GM18498 (cell line): Measurements from ENCODE around the gene KLHDC9.
"Not testable (repeated sequence)": the region's sequence is repeated elsewhere in the genome, so short reads cannot be mapped to it uniquely, and the experiment has no call there.

Source experiments
- ATAC-seq: cut with Tn5 transposase; IDR thresholded peaks from one replicate; pipeline ENCODE4 v1.9.1; 2021; ENCODE audit warnings: mild to moderate bottlenecking, moderate library complexity; ENCODE audit not compliant: unreplicated experiment

Gene KLHDC9

GRCh38 chr1:161095230-161095629 lies 2.9 kb upstream of the KLHDC9 start:
- ATAC-seq: no peak

GRCh38 chr1:161096015-161096414 lies 2.1 kb upstream of the KLHDC9 start:
- ATAC-seq: no peak

GRCh38 chr1:161096530-161096929 lies 1.6 kb upstream of the KLHDC9 start:
- no peak for ATAC-seq

GRCh38 chr1:161099090-161099802 lies 1.1 kb downstream of the KLHDC9 start:
- ATAC-seq: no peak

GRCh38 chr1:161100556-161100955 lies 2.4 kb downstream of the KLHDC9 start:
- ATAC-seq: no peak

GRCh38 chr1:161106431-161106830 lies 8.3 kb downstream of the KLHDC9 start:
- no peak for ATAC-seq

- no peak for ATAC-seq
These were observed 13.0 kb downstream of the KLHDC9 start for GRCh38 chr1:161111117-161111516.

GRCh38 chr1:161111527-161111926 lies 13.4 kb downstream of the KLHDC9 start:
- ATAC-seq: no peak

- ATAC-seq: no peak
These were observed 15.8 kb downstream of the KLHDC9 start for GRCh38 chr1:161113915-161114314.

- no peak for ATAC-seq
These were observed 16.4 kb downstream of the KLHDC9 start for GRCh38 chr1:161114556-161114955.

- ATAC-seq: no peak
These were observed 17.1 kb downstream of the KLHDC9 start for GRCh38 chr1:161115132-161115711.

- ATAC-seq: not testable (repeated sequence)
These were observed 17.8 kb downstream of the KLHDC9 start for GRCh38 chr1:161115961-161116360.

GRCh38 chr1:161117759-161118581 lies 19.8 kb downstream of the KLHDC9 start, which contains the start of the genes NIT1 and PFDN2:
TSS of gene NIT1 (plus strand) at chr1:161118105. CDS start at chr1:161118177, 72 bp downstream.
TSS of gene PFDN2 (minus strand) at chr1:161118037. CDS start at chr1:161118026, 11 bp downstream.
- peak; percentile 85 for ATAC-seq

GRCh38 chr1:161119092-161119903 lies 21.1 kb downstream of the KLHDC9 start:
- ATAC-seq: no peak

GRCh38 chr1:161121042-161121650 lies 23.0 kb downstream of the KLHDC9 start:
- no peak for ATAC-seq

GRCh38 chr1:161121834-161122233 lies 23.7 kb downstream of the KLHDC9 start:
- ATAC-seq: no peak

GRCh38 chr1:161122967-161123366 lies 24.8 kb downstream of the KLHDC9 start:
- ATAC-seq: no peak

- ATAC-seq: no peak
These were observed 29.5 kb downstream of the KLHDC9 start for GRCh38 chr1:161127649-161128048.

GRCh38 chr1:161128591-161129420 lies 30.6 kb downstream of the KLHDC9 start:
- ATAC-seq: no peak
